Fibroblast of lung (primary cell): ENCODE data around the gene PTAR1. TPM values are rescaled to one million over a fixed set of nuclear protein-coding genes. Genes with fewer than 3 reads are reported as not detected.
"Not testable (repeated sequence)": the region's sequence is repeated elsewhere in the genome, so short reads cannot be mapped to it uniquely, and the experiment has no call there.

ENCODE experiments used
- DNase-seq, 2 donors: peaks; one replicate each; pipeline versions ENCODE4 v3.0.0 to v3.0.0-alpha.2; 2010; ENCODE audit warnings: low read depth in 2 of 2
- H2AFZ ChIP-seq: 2 replicates; pipeline ENCODE4 v1.5.1; 2012; ENCODE audit warnings: low read length, control low read depth, inconsistent platforms
- H3K27ac ChIP-seq: 2 replicates; pipeline ENCODE4 v1.5.1; 2011; ENCODE audit warnings: low read length, control low read depth; ENCODE audit not compliant: insufficient read depth
- H3K27me3 ChIP-seq: 2 replicates; pipeline ENCODE4 v1.5.1; 2011; ENCODE audit warnings: mild to moderate bottlenecking, low read length; ENCODE audit not compliant: control insufficient read depth, insufficient read depth
- H3K36me3 ChIP-seq: 2 replicates; pipeline ENCODE4 v1.5.1; 2011; ENCODE audit warnings: low read length; ENCODE audit not compliant: control insufficient read depth, insufficient read depth
- H3K4me1 ChIP-seq: 2 replicates; pipeline ENCODE4 v1.5.1; 2011; ENCODE audit warnings: low read length; ENCODE audit not compliant: control insufficient read depth, insufficient read depth; ENCODE audit errors: extremely low read depth
- H3K4me2 ChIP-seq: 2 replicates; pipeline ENCODE4 v1.5.1; 2011; ENCODE audit warnings: low read length, control low read depth; ENCODE audit not compliant: insufficient read depth; ENCODE audit errors: extremely low read depth
- H3K4me3 ChIP-seq, 4 experiments: fragments of 200-600 bp in 1 of 4; sonication (generic) in 1 of 4; replicated peaks in 1 of 4; 2 replicates each; pipeline ENCODE4 v1.5.1; 2011 to 2016; ENCODE audit warnings: low read length in 4 of 4, low read depth in 3 of 4, mild to moderate bottlenecking in 3 of 4, control low read depth in 2 of 4, inconsistent platforms in 1 of 4, mixed read lengths in 1 of 4; ENCODE audit not compliant: insufficient read depth in 1 of 4; ENCODE audit errors: control extremely low read depth in 1 of 4
- H3K79me2 ChIP-seq: 2 replicates; pipeline ENCODE4 v1.5.1; 2012; ENCODE audit warnings: mild to moderate bottlenecking, low read length, inconsistent platforms; ENCODE audit not compliant: control insufficient read depth, insufficient read depth
- H3K9ac ChIP-seq: 2 replicates; pipeline ENCODE4 v1.5.1; 2011; ENCODE audit warnings: mild to moderate bottlenecking, low read length, control low read depth; ENCODE audit not compliant: insufficient read depth
- H3K9me3 ChIP-seq: 2 replicates; pipeline ENCODE4 v1.5.1; 2012; ENCODE audit warnings: low read depth, low read length; ENCODE audit not compliant: control insufficient read depth, insufficient read depth
- H4K20me1 ChIP-seq: 2 replicates; pipeline ENCODE4 v1.5.1; 2011; ENCODE audit warnings: low read length; ENCODE audit not compliant: control insufficient read depth, insufficient read depth; ENCODE audit errors: extremely low read depth
- EZH2 ChIP-seq: IDR thresholded peaks from 2 replicates; pipeline ENCODE4 v1.5.1; 2012; ENCODE audit warnings: low read length, control low read depth, mild to moderate bottlenecking; ENCODE audit errors: missing control alignments
- polyA plus RNA-seq, 2 donors: library from polyadenylated mRNA; depleted of rRNA in 1 of 2; stranded (reverse) in 1 of 2; unstranded in 1 of 2; fragments of >200 nt; gene quantifications; 2 replicates each; pipeline ENCODE4 v1.2.1, GENCODE V29; 2011 to 2012; ENCODE audit warnings: missing spikeins in 1 of 2
- total RNA-seq: library from RNA; depleted of rRNA; stranded (reverse); fragments of >200 nt; gene quantifications from 2 replicates; pipeline ENCODE4 v1.2.1, GENCODE V29; 2014
- TF ChIP-seq, protein P1 (sequence below), 2 donors: IDR thresholded peaks in 1 of 2; conservative IDR thresholded peaks in 1 of 2; 1 replicate in 1 of 2; 2 replicates in 1 of 2; pipeline ENCODE4 v1.5.1; 2011 to 2012; ENCODE audit warnings: low read length in 2 of 2, control low read depth in 1 of 2, inconsistent platforms in 1 of 2, low read depth in 1 of 2, mild to moderate bottlenecking in 1 of 2

Gene PTAR1
- total and polyA plus RNA-seq, 2 donors (not counting 1 experiment from before 2014, with no cell fraction given) = 21.7 to 115 TPM

DNA sequence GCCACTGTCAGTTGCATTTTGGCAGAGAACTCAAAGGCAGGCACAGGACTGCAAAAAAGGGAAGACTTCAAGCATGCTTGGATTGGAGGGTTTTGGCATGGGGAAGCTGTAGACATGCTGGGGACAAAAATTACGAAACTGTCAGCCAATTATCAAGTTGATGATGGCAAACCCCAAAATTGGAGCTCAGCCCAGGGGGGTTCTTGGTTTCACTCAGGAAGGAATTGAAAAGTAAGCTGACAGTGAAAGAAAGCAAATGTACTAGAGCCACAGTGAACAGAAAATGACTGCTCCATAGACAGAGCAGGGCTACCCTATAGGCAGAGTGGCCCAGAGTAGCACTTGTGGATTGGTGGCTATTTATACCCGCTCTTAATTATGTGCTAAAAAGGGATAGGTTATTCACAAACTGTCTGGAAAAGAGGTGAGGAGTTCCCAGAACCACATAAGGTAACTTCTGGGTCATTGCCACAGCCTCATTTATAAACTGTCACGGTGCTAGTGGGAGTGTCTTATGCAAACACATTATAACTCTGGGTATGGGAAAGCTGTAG is 46.2 kb upstream of the PTAR1 start:
- H3K4me3 ChIP-seq = no peak overlapping the region
- no peaks in the 10 kb centered on the region for H3K79me2 ChIP-seq
- no peaks in the 10 kb centered on the region for H3K4me1 ChIP-seq
- no peaks in the 10 kb centered on the region for H3K9me3 ChIP-seq
- H3K27me3 ChIP-seq = no peaks in the 10 kb centered on the region
- H3K4me2 ChIP-seq = no peak overlapping the region
- no peak overlapping the region for H3K9ac ChIP-seq
- no peak for TF ChIP-seq EZH2
- TF ChIP-seq, protein P1, sequence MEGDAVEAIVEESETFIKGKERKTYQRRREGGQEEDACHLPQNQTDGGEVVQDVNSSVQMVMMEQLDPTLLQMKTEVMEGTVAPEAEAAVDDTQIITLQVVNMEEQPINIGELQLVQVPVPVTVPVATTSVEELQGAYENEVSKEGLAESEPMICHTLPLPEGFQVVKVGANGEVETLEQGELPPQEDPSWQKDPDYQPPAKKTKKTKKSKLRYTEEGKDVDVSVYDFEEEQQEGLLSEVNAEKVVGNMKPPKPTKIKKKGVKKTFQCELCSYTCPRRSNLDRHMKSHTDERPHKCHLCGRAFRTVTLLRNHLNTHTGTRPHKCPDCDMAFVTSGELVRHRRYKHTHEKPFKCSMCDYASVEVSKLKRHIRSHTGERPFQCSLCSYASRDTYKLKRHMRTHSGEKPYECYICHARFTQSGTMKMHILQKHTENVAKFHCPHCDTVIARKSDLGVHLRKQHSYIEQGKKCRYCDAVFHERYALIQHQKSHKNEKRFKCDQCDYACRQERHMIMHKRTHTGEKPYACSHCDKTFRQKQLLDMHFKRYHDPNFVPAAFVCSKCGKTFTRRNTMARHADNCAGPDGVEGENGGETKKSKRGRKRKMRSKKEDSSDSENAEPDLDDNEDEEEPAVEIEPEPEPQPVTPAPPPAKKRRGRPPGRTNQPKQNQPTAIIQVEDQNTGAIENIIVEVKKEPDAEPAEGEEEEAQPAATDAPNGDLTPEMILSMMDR (conservative IDR thresholded peaks at IDR 0.05 in 1 of 2, IDR thresholded peaks at IDR 0.05 in 1 of 2; ENCODE audit: low read depth in 1 of 2, low read length in 2 of 2) = no peak
- no peak overlapping the region for H2AFZ ChIP-seq
- DNase-seq = peak in 1 of 2 donors; percentile 22
- no peaks in the 10 kb centered on the region for H4K20me1 ChIP-seq
- H3K36me3 ChIP-seq = no peaks in the 10 kb centered on the region
- no peak overlapping the region for H3K27ac ChIP-seq

DNA sequence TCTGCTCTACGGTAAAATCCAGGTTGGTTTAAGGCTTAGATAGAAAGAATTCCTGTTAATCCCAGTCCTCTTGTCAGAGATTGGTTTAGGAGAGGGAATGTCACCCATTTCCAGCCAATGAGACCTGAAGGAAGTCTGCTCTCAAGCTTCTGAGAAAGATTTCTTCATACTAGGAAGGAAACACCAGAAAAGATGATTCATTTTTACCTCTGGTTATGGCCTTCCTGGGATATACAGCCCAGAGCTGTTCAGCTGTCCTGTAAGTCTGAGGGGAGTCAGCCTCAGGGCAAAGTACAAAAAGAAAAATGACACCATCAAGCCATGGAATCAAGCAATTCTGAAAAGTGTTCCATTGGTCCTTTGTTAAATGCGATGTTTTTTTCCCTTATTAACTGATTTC is 42.2 kb upstream of the PTAR1 start:
- TF ChIP-seq EZH2 = no peak
- TF ChIP-seq, protein P1 (conservative IDR thresholded peaks at IDR 0.05 in 1 of 2, IDR thresholded peaks at IDR 0.05 in 1 of 2; ENCODE audit: low read depth in 1 of 2, low read length in 2 of 2) = no peak
- H3K27ac ChIP-seq = no peak overlapping the region
- H3K4me1 ChIP-seq = no peaks in the 10 kb centered on the region
- no peak overlapping the region for H3K4me3 ChIP-seq
- no peaks in the 10 kb centered on the region for H3K79me2 ChIP-seq
- H3K27me3 ChIP-seq = no peaks in the 10 kb centered on the region
- no peak overlapping the region for H3K4me2 ChIP-seq
- no peaks in the 10 kb centered on the region for H3K36me3 ChIP-seq
- no peak overlapping the region for H2AFZ ChIP-seq
- DNase-seq = no peak
- no peaks in the 10 kb centered on the region for H3K9me3 ChIP-seq
- H3K9ac ChIP-seq = no peak overlapping the region
- no peaks in the 10 kb centered on the region for H4K20me1 ChIP-seq

DNA sequence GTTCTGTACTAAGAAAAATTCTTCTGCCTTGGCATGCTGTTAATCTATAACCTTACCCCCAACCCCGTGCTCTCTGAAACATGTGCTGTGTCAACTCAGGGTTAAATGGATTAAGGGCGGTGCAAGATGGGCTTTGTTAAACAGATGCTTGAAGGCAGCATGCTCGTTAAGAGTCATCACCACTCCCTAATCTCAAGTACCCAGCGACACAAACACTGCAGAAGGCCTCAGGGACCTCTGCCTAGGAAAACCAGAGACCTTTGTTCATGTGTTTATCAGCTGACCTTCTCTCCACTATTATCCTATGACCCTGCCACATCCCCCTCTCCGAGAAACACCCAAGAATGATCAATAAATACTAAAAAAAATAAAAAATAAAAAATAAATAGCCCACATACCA is 40.2 kb upstream of the PTAR1 start:
- not testable (repeated sequence) for H3K9ac ChIP-seq, H3K27me3 ChIP-seq, H4K20me1 ChIP-seq

DNA sequence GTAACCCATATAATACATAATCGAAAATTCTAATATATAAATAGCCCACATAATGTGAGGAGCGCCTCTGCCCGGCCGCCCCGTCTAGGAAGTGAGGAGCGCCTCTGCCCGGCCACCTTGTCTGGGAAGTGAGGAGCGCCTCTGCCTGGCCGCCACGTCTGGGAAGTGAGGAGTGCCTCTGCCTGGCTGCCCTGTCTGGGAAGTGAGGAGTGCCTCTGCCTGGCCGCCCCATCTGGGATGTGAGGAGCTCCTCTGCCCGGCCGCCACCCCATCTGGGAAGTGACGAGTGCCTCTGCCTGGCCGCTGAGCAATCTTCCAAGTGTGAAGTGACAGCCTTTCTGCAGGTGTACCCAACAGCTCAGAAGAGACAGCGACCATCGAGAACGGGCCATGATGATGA is 39.7 kb upstream of the PTAR1 start:
- H3K27ac ChIP-seq, H3K4me3 ChIP-seq, H3K79me2 ChIP-seq, H3K4me2 ChIP-seq, H3K4me1 ChIP-seq, H3K9ac ChIP-seq, H3K27me3 ChIP-seq, H4K20me1 ChIP-seq, H2AFZ ChIP-seq, H3K36me3 ChIP-seq, DNase-seq, H3K9me3 ChIP-seq: not testable (repeated sequence)

More for the DNA sequence above, 40.2 kb upstream of the PTAR1 start:
- not testable (repeated sequence) for H3K36me3 ChIP-seq, H3K4me3 ChIP-seq, H3K4me1 ChIP-seq, H3K27ac ChIP-seq, H2AFZ ChIP-seq, H3K9me3 ChIP-seq, H3K4me2 ChIP-seq, H3K79me2 ChIP-seq, DNase-seq
